ENCODE data around the gene LRRD1. TPM values are rescaled to one million over a fixed set of nuclear protein-coding genes. Genes with fewer than 3 reads are reported as not detected.
"Not testable (repeated sequence)": the region's sequence is repeated elsewhere in the genome, so short reads cannot be mapped to it uniquely, and the experiment has no call there.

The LRRD1 gene
- not detected for polyA plus RNA-seq (2012; ENCODE audit: missing spikeins)

DNA sequence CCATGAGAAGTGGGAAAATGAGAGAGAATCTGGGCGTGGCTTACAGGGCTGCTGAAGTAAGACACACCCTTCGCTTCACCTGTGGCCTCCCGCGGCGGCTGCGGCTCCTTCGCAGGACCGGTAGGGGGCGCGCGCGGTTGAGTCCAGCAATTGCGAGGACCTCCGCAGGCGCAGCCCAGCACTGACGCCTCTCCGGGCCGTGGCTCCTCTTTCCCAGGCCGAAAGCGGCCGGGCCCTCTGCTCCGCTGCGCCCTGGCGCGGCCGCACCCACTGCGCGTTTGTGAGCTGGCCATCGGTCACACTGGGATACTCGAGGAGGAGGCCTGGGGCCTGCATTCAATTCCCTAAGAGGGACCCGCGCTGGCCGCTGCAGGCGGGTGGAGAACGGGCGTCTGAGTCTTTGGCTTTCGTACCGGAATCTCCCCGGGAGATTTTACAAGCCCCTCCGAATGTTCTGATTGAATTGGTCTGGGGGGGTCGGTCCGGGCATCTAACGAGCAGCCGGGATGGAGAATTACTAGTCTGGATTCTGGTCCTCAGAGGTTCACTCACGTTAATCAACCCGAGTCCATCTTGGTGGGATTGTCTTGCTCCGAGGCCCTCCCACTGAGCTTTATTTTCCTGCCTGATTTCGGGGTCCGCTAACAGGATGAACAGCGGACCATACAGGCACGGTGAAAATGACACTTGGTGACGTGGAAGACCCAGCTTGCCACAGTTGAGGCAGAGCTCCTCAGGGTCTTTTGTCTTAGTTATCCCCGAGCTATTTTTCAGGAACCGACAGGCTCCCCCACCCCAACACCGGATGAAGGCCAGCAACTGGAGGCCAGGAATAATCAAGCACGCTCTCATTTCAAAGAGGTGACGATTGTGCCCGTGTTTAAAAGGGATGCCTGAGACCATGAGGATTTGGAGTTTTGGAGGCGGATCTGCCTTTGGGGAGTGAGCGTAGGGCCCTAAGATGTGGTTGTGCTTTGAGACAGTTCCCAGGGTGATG, at the start of gene LRRD1:
Gene LRRD1 (minus strand): TSS at position 215 of the 997 bp plus-strand sequence. CDS start 13,940 bp downstream, outside the sequence.
- peak; percentile 58 for FAIRE-seq
- TF ChIP-seq TAF1 (IDR thresholded peaks at IDR 0.05; ENCODE audit: borderline replicate concordance, low read depth, low read length): no peak
- TF ChIP-seq POLR2A (IDR thresholded peaks at IDR 0.05; ENCODE audit: low read depth, low read length): no peak
- no peak for TF ChIP-seq POLR2AphosphoS5 (IDR thresholded peaks at IDR 0.05; ENCODE audit: low read depth, low read length)
- DNase-seq (ENCODE audit: insufficient read length): peak; percentile 67

DNA sequence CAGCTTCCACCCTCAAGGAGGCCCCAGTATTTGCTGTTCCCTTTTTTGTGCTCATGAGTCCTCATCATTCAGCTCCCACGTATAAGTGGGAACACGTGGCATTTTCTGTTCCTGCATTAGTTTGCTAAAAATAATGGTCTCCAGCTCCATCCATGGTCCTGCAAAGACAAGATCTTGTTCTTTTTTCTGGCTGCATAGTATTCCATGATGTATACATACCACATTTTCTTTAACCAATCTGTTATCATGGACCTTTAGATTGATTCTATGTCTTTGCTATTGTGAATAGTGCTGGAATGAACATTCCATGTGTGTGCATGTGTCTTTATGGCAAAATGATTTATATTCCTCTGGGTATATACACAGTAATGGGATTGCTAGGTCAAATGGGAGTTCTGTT, 49.8 kb upstream of the LRRD1 start:
- no peak for FAIRE-seq
- no peak for TF ChIP-seq TAF1 (IDR thresholded peaks at IDR 0.05; ENCODE audit: borderline replicate concordance, low read depth, low read length)
- TF ChIP-seq POLR2A (IDR thresholded peaks at IDR 0.05; ENCODE audit: low read depth, low read length): no peak
- no peak for TF ChIP-seq POLR2AphosphoS5 (IDR thresholded peaks at IDR 0.05; ENCODE audit: low read depth, low read length)

DNA sequence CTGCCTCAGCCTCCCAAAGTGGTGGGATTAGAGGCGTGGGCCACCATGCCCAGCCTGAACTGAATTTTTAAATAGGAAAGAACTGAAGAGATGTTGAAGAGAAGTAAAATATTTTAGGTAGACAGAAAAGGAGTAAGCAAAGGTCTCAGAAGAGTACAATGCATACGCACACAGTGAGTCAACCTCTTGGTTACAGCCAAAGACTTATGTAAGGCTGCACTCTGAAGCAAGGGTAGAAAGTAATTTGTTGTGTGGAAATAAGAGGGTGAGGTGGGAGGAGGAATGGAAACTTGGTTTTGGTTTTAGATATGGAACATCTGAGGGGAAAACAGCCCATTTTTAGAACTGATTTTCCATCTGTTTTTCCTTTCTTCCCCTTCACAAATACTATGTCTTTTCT, 49.2 kb upstream of the LRRD1 start:
- TF ChIP-seq POLR2AphosphoS5 (IDR thresholded peaks at IDR 0.05; ENCODE audit: low read depth, low read length) (no peak), POLR2A (IDR thresholded peaks at IDR 0.05; ENCODE audit: low read depth, low read length) (no peak), TAF1 (IDR thresholded peaks at IDR 0.05; ENCODE audit: borderline replicate concordance, low read depth, low read length) (no peak)
- no peak for DNase-seq (ENCODE audit: insufficient read length)
- no peak for FAIRE-seq

More for the DNA sequence above, 49.8 kb upstream of the LRRD1 start:
- DNase-seq (ENCODE audit: insufficient read length): no peak

DNA sequence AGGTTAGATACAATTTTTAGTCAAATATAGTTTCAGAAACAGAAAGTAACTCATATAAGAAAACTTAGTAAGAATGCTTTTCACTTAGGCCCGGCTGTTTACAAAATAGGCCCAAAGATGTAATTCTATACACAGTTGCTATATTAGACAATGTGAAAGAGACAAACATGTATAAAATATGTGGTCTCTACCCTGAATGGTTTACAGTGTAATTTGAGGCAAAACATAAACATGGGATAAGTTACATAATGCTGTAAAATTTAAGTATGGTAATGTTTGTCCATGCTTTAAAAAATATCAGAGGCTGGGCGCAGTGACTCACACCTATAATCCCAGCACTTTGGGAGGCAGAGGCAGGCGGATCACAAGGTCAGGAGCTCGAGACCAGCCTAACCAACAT, 48.0 kb upstream of the LRRD1 start:
- TF ChIP-seq POLR2AphosphoS5 (IDR thresholded peaks at IDR 0.05; ENCODE audit: low read depth, low read length) (no peak), TAF1 (IDR thresholded peaks at IDR 0.05; ENCODE audit: borderline replicate concordance, low read depth, low read length) (no peak), POLR2A (IDR thresholded peaks at IDR 0.05; ENCODE audit: low read depth, low read length) (no peak)
- DNase-seq (ENCODE audit: insufficient read length): no peak
- FAIRE-seq: no peak

DNA sequence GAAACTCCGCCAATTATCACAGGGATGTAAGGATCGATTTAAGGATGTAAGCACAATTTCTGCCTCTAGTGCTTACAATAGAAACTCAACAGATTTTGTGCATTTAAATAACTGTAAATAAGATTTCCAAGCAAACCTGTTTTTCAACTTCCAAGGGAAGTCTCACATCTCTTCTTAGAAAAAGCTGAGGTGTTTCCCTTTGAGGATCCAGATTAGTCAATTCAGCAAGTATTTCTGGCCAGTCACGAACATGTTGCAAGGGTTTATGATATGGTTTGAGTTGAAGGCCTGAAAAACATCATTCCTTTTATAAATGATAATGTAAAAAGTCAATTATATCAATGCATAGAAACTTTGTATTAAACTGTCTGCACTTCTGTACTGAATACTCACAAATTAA, 42.8 kb upstream of the LRRD1 start:
- TF ChIP-seq TAF1 (IDR thresholded peaks at IDR 0.05; ENCODE audit: borderline replicate concordance, low read depth, low read length) (no peak), POLR2A (IDR thresholded peaks at IDR 0.05; ENCODE audit: low read depth, low read length) (no peak), POLR2AphosphoS5 (IDR thresholded peaks at IDR 0.05; ENCODE audit: low read depth, low read length) (no peak)
- DNase-seq (ENCODE audit: insufficient read length) (no peak), FAIRE-seq (no peak)

DNA sequence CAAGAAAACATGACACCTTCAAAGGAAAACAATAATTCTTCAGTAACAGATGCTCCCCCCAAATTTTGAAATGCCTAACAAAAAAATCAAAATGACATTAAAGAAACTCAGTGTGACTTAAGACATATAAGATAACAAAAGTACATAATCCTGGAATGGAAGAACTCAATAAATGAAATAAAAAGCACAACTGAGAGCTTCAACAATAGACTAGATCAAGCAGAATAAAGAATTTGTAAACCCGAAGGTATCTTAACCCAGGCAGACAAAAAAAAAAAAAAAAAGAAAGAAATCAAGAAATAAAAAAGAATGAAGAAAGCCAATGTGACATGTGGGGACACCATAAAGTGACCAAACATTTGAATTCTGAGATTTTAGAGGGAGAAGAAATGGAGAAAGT, 27.7 kb upstream of the LRRD1 start:
- no peak for TF ChIP-seq POLR2AphosphoS5 (IDR thresholded peaks at IDR 0.05; ENCODE audit: low read depth, low read length)
- DNase-seq (ENCODE audit: insufficient read length) (no peak), FAIRE-seq (no peak)

DNA sequence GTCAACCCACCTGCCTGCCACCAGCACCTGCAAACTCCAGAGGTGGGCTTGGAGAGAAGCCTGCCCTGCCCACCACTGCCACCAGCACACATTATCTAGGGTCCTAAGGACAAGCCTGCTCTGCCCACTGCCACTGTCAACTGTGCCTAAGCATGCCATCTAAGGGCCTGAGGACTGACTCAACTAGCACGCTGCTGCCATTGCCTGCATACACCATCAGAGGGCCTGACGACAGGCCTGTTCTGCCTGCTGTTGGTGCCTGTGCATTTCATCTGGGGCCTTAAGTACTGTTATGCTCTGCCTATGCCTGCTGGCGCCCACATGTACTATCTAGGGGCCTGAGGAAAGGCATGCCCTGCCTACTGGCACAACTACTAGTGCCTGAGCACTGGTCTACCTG, 27.0 kb upstream of the LRRD1 start:
- DNase-seq (ENCODE audit: insufficient read length): no peak
- no peak for FAIRE-seq
- no peak for TF ChIP-seq TAF1 (IDR thresholded peaks at IDR 0.05; ENCODE audit: borderline replicate concordance, low read depth, low read length)
- TF ChIP-seq POLR2AphosphoS5 (IDR thresholded peaks at IDR 0.05; ENCODE audit: low read depth, low read length): no peak
- no peak for TF ChIP-seq POLR2A (IDR thresholded peaks at IDR 0.05; ENCODE audit: low read depth, low read length)

DNA sequence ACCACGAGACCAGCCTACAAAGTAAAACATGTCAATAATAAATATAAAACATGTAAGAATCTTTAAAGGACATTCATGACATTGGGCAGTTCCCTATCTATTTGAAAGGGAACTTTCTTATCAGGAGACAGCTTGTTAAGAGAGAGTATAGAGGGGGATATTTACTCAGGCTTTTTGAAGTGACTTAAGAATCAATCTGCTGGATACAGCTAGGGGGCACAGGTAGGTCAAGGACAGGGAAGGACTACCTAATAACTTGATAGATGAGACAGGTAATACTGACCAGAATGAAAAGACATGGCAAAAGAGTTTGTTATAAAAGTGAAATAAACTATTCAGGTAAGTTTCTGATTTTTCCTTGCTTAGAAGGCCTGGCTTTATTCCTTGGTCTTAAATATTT, 21.8 kb upstream of the LRRD1 start:
- DNase-seq (ENCODE audit: insufficient read length) (no peak), FAIRE-seq (no peak)
- TF ChIP-seq POLR2AphosphoS5 (IDR thresholded peaks at IDR 0.05; ENCODE audit: low read depth, low read length) (no peak), TAF1 (IDR thresholded peaks at IDR 0.05; ENCODE audit: borderline replicate concordance, low read depth, low read length) (no peak), POLR2A (IDR thresholded peaks at IDR 0.05; ENCODE audit: low read depth, low read length) (no peak)

DNA sequence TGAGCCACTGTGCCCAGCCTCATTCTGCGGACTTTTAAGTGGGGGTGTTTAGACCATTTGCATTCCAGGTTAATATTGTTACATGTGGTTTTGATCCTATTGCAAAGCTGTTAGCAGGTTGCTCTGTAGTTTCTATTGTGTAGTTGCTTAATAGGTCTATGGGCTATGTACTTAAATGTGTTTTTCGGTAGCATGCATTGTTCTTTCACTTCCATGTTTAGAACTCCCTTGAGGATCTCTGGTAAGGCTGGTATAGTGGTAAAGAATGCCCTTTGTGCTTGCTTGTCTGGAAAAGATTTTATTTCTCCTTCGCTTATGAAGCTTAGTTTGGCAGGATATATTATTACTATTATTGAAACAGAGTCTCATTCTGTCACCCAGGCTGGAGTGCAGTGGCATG, 13.4 kb upstream of the LRRD1 start:
- FAIRE-seq (no peak), DNase-seq (ENCODE audit: insufficient read length) (no peak)
- TF ChIP-seq POLR2AphosphoS5 (IDR thresholded peaks at IDR 0.05; ENCODE audit: low read depth, low read length): no peak
- TF ChIP-seq POLR2A (IDR thresholded peaks at IDR 0.05; ENCODE audit: low read depth, low read length): no peak
- no peak for TF ChIP-seq TAF1 (IDR thresholded peaks at IDR 0.05; ENCODE audit: borderline replicate concordance, low read depth, low read length)

DNA sequence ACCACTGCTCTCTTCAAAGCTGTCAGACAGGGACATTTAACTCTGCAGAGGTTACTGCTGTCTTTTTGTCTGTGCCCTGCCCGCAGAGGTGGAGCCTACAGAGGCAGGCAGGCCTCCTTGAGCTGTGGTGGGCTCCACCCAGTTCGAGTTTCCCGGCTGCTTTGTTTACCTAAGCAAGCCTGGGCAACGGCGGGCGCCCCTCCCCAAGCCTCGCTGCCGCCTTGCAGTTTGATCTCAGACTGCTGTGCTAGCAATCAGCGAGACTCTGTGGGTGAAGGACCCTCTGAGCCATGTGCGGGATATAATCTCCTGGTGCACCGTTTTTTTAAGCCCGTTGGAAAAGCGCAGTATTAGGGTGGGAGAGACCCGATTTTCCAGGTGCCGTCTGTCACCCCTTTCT, 10.3 kb upstream of the LRRD1 start:
- DNase-seq (ENCODE audit: insufficient read length); FAIRE-seq: not testable (repeated sequence)

DNA sequence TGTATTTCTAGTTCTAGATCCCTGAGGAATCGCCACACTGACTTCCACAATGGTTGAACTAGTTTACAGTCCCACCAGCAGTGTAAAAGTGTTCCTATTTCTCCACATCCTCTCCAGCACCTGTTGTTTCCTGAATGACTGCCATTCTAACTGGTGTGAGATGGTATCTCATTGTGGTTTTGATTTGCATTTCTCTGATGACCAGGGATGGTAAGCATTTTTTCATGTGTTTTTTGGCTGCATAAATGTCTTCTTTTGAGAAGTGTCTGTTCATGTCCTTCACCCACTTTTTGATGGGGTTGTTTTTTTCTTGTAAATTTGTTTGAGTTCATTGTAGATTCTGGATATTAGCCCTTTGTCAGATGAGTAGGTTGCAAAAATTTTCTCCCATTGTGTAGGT, 5.4 kb upstream of the LRRD1 start:
- DNase-seq (ENCODE audit: insufficient read length); FAIRE-seq: not testable (repeated sequence)

DNA sequence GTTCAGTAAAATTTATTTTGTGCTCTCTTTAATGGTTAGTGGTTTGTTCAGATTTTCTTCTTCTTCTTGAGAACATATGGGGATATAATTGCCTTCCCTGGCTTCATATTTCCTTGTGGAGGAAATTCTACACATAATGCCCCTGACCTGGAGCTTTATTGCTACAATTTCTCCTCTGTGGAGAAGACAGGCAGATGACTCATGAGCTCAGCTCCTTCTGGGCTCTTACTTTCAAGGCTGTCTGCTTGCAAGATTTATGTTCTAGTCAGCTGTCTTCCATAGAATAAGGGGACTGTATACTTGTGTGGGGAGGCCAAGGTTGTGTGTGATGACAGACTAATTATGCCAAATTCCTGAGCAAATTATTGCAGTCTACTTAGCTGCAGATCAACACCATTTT, 1.6 kb downstream of the LRRD1 start:
- DNase-seq (ENCODE audit: insufficient read length) (no peak), FAIRE-seq (no peak)
- TF ChIP-seq TAF1 (IDR thresholded peaks at IDR 0.05; ENCODE audit: borderline replicate concordance, low read depth, low read length) (no peak), POLR2A (IDR thresholded peaks at IDR 0.05; ENCODE audit: low read depth, low read length) (no peak), POLR2AphosphoS5 (IDR thresholded peaks at IDR 0.05; ENCODE audit: low read depth, low read length) (no peak)

DNA sequence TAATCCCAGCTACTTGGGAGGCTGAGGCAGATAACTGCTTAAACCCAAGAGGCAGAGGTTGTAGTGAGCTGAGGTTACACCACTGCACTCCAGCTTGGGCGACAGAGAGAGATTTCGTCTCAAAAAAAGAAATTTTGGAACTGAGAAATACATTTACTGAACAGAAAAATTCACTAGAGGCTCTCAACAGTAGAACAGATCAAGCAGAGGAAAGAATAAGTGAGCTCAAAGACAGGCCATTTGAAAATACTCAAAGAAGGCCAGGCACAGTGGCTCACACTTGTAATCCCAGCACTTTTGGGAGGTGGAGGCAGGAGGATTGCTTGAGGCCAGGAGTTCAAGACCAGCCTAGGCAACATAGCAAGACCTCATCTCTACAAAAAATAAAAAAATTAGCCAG, 9.4 kb downstream of the LRRD1 start:
- not testable (repeated sequence) for FAIRE-seq; DNase-seq (ENCODE audit: insufficient read length)
